ENCODE data around the gene OSER1. TPM values are rescaled to one million over a fixed set of nuclear protein-coding genes. Genes with fewer than 3 reads are reported as not detected.

The OSER1 gene
- polyA plus RNA-seq, 1 of the 3 experiments (the other 2 are of a cell fraction), result 22.3 TPM

DNA sequence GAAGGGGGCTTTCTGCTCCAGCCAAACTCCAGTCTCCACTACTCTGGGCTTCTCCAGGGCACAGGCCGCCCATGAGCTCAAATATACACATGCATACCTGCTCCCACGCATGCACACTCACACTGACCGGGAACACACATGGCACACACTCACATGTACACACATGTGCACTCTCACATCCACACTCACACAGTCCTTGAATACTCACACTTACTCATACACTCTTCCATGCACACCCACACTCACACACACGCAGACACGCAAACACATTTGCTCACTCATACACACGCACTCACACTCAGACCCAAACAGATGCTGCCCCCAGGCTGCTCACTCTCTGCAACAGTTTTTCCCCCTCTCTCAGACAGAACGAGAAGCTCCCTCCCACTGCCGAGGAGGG, 43.5 kb upstream of the OSER1 start:
- no peaks in the 10 kb centered on the region for H3K79me2 ChIP-seq (ENCODE audit: insufficient read depth)
- no peak overlapping the region for H3K4me3 ChIP-seq (ENCODE audit: low read depth in 2 of 2, low read length in 1 of 2)
- no peaks in the 10 kb centered on the region for H3F3A ChIP-seq (replicated peaks; ENCODE audit: insufficient read depth)
- no peak for DNase-seq
- H2AFZ ChIP-seq (ENCODE audit: low read depth), result no peak overlapping the region
- no peak overlapping the region for H3K9ac ChIP-seq
- TF ChIP-seq EP300 (IDR thresholded peaks at IDR 0.05; ENCODE audit: borderline replicate concordance in 1 of 2, low read depth in 1 of 2, low read length in 1 of 2), result no peak
- no peak for TF ChIP-seq ELF1 (IDR thresholded peaks at IDR 0.05)
- TF ChIP-seq CTCF (IDR thresholded peaks at IDR 0.05), result no peak
- no peak for TF ChIP-seq ZBTB33 (IDR thresholded peaks at IDR 0.05; ENCODE audit: borderline replicate concordance, low read depth)
- TF ChIP-seq RAD21 (IDR thresholded peaks at IDR 0.05; ENCODE audit: low read length), result no peak
- no peak for TF ChIP-seq CHD2 (IDR thresholded peaks at IDR 0.05; ENCODE audit: low read length, partially characterized antibody)
- TF ChIP-seq FOSL2 (IDR thresholded peaks at IDR 0.05; ENCODE audit: borderline replicate concordance, low read depth), result no peak
- no peak for TF ChIP-seq MXI1 (IDR thresholded peaks at IDR 0.05; ENCODE audit: low read depth, low read length)
- no peak for TF ChIP-seq MAX (IDR thresholded peaks at IDR 0.05; ENCODE audit: low read depth)
- no peak for TF ChIP-seq NRF1 (IDR thresholded peaks at IDR 0.05; ENCODE audit: low read depth, low read length)
- no peak for TF ChIP-seq TAF1 (IDR thresholded peaks at IDR 0.05; ENCODE audit: borderline replicate concordance, low read depth, low read length)
- no peak for TF ChIP-seq MEF2A (IDR thresholded peaks at IDR 0.05; ENCODE audit: borderline replicate concordance, low read depth)
- TF ChIP-seq GABPA (IDR thresholded peaks at IDR 0.05; ENCODE audit: low read depth), result no peak
- 70% methylated on average over 8 of the region's 8 CpGs for WGBS (ENCODE audit: low lambda C conversion rate)
- no peaks in the 10 kb centered on the region for H4K20me1 ChIP-seq (ENCODE audit: insufficient read depth)
- ChIA-PET POLR2A (no interaction called here), CTCF (interaction anchor here (1.0 to 3.5 kb wide), 3 partner anchors 9 to 131 kb away, joined by 3 to 18 read pairs (median 3); partner anchors contain the start of gene FITM2)
- no peaks in the 10 kb centered on the region for H3K4me1 ChIP-seq (ENCODE audit: control insufficient read depth in 1 of 2, insufficient read depth in 2 of 2, low read depth in 1 of 2, low read length in 1 of 2)
- no peak overlapping the region for H3K4me2 ChIP-seq
- no peak overlapping the region for H3K27ac ChIP-seq (ENCODE audit: low read depth in 2 of 2, low read length in 1 of 2)
- no peaks in the 10 kb centered on the region for H3K9me3 ChIP-seq
- no peaks in the 10 kb centered on the region for H3K9me2 ChIP-seq
- H3K27me3 ChIP-seq (ENCODE audit: insufficient read depth), result no peaks in the 10 kb centered on the region
- H3K36me3 ChIP-seq (replicated peaks in 1 of 2; ENCODE audit: control insufficient read depth in 1 of 2, insufficient read depth in 2 of 2, low read length in 1 of 2), result no peaks in the 10 kb centered on the region

DNA sequence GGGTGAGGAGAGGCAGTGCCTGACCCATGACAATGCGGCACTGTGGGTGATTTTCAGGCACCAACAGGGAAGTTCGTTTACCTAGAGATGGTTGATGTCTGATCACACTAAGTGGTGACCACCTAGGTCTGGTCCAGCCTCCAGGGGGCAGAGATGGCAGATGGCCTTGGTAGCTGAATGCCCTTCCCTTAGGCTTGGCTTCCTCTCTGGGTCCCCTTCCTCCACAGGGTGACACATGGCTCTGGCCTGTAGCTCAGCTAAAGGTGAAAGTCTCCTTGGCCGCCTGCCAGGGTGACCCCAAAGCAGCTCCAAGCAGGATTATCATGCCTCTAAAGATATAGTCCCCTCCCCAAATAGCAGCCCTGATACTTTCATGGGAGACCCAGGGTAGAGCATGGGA, 43.0 kb upstream of the OSER1 start:
- CTCF ChIA-PET, result interaction anchor here (1.0 to 3.5 kb wide), 3 partner anchors 9 to 131 kb away, joined by 3 to 18 read pairs (median 3); partner anchors contain the start of gene FITM2
- peak; percentile 55 for DNase-seq

More for the DNA sequence above, 43.0 kb upstream of the OSER1 start:
- Histone ChIP-seq H3K36me3 (replicated peaks in 1 of 2; ENCODE audit: control insufficient read depth in 1 of 2, insufficient read depth in 2 of 2, low read length in 1 of 2) (no peaks in the 10 kb centered on the region), H4K20me1 (ENCODE audit: insufficient read depth) (no peaks in the 10 kb centered on the region), H3F3A (replicated peaks; ENCODE audit: insufficient read depth) (no peaks in the 10 kb centered on the region), H2AFZ (ENCODE audit: low read depth) (no peak overlapping the region), H3K27me3 (ENCODE audit: insufficient read depth) (no peaks in the 10 kb centered on the region), H3K79me2 (ENCODE audit: insufficient read depth) (no peaks in the 10 kb centered on the region), H3K4me2 (no peak overlapping the region), H3K9ac (no peak overlapping the region), H3K27ac (ENCODE audit: low read depth in 2 of 2, low read length in 1 of 2) (no peak overlapping the region), H3K4me3 (ENCODE audit: low read depth in 2 of 2, low read length in 1 of 2) (no peak overlapping the region), H3K9me2 (no peaks in the 10 kb centered on the region), H3K4me1 (ENCODE audit: control insufficient read depth in 1 of 2, insufficient read depth in 2 of 2, low read depth in 1 of 2, low read length in 1 of 2) (no peaks in the 10 kb centered on the region), H3K9me3 (no peaks in the 10 kb centered on the region)
- POLR2A ChIA-PET, result no interaction called here
- TF ChIP-seq NFIC (IDR thresholded peaks at IDR 0.05; ENCODE audit: borderline replicate concordance) (no peak), POLR2AphosphoS5 (IDR thresholded peaks at IDR 0.05; ENCODE audit: low read depth, low read length) (no peak), RFX5 (IDR thresholded peaks at IDR 0.05; ENCODE audit: low read length) (no peak), EZH2phosphoT487 (IDR thresholded peaks at IDR 0.05; ENCODE audit: borderline replicate concordance, low read depth) (no peak), SMC3 (IDR thresholded peaks at IDR 0.05; ENCODE audit: low read depth, low read length) (no peak)
- WGBS (ENCODE audit: low lambda C conversion rate), result 65% methylated on average over 2 of the region's 3 CpGs

Data from SK-N-SH (cell line).